Measurements from ENCODE around the gene MNX1.

MNX1 gene

DNA sequence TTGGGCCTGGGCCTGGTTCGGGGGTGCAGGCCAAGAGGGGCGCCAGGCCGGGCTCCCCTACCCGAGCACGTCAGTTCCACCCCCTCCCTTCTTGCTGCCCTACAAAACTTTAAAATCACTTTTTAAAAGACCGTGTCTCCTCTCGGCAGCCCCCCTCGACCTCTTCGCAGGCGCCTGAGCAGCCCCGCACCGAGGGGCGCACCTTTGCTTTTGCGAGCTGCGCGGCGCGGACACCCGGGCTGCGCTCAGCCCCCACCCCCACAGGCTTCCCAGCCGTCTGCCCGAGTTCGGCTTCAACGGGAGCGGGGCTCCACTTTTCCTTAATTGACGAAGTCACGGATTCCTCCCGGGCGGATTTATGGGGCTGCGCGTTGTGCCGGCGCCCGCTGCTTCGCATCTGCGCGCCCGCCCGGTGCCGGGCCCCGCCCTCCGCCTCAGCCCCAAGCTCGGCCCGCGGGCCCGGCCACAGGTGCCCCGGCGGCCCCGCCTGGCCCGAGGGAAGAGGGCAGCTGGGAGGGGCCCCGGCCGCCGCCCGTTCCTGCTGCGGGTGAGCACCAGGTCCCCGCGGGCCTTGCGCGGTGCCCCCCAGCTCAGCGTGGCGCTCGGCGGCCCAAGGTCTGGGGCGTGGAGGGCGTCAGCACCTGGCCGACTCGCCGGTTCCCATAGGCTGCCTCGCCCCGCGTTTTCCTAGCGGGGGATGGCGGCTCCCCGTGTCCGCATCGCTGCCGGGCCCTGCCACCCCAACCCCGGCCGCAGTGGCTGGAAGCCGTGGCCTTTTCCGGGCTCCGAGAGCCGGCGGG is 10.8 kb upstream of the MNX1 start:
- ChIA-PET CTCF (interaction anchor here (0.9 kb wide), 1 partner anchor 24 kb away, joined by 3 read pairs; no protein-coding TSS in a partner anchor), POLR2A (ENCODE audit: low non-redundant PET) (no interaction called here)
- no peak for DNase-seq (ENCODE audit: low spot score)
- TF ChIP-seq CTCF (conservative IDR thresholded peaks at IDR 0.05; ENCODE audit: low read depth), result no peak
- no peak overlapping the region for H3K27ac ChIP-seq

- POLR2A ChIA-PET (ENCODE audit: low non-redundant PET), result no interaction called here
- CTCF ChIA-PET, result no interaction called here
- H3K27ac ChIP-seq, result no peak overlapping the region
- DNase-seq (ENCODE audit: low spot score), result no peak
- TF ChIP-seq CTCF (conservative IDR thresholded peaks at IDR 0.05; ENCODE audit: low read depth), result no peak
These were observed 10.1 kb upstream of the MNX1 start for GRCh38 chr7:157020514-157021070.

- H3K27ac ChIP-seq, result no peak overlapping the region
- DNase-seq (ENCODE audit: low spot score), result no peak
- POLR2A ChIA-PET (ENCODE audit: low non-redundant PET), result no interaction called here
- no peak for TF ChIP-seq CTCF (conservative IDR thresholded peaks at IDR 0.05; ENCODE audit: low read depth)
- CTCF ChIA-PET, result interaction anchor here (0.8 kb wide), 1 partner anchor 111 kb away, joined by 3 read pairs; no protein-coding TSS in a partner anchor
These were observed 9.4 kb upstream of the MNX1 start for GRCh38 chr7:157019718-157020451.

GRCh38 chr7:157018997-157019608 is 8.6 kb upstream of the MNX1 start:
- TF ChIP-seq CTCF (conservative IDR thresholded peaks at IDR 0.05; ENCODE audit: low read depth), result no peak
- no peak overlapping the region for H3K27ac ChIP-seq
- no peak for DNase-seq (ENCODE audit: low spot score)
- ChIA-PET CTCF (interaction anchor here (0.8 kb wide), 1 partner anchor 112 kb away, joined by 3 read pairs; no protein-coding TSS in a partner anchor), POLR2A (ENCODE audit: low non-redundant PET) (no interaction called here)

DNA sequence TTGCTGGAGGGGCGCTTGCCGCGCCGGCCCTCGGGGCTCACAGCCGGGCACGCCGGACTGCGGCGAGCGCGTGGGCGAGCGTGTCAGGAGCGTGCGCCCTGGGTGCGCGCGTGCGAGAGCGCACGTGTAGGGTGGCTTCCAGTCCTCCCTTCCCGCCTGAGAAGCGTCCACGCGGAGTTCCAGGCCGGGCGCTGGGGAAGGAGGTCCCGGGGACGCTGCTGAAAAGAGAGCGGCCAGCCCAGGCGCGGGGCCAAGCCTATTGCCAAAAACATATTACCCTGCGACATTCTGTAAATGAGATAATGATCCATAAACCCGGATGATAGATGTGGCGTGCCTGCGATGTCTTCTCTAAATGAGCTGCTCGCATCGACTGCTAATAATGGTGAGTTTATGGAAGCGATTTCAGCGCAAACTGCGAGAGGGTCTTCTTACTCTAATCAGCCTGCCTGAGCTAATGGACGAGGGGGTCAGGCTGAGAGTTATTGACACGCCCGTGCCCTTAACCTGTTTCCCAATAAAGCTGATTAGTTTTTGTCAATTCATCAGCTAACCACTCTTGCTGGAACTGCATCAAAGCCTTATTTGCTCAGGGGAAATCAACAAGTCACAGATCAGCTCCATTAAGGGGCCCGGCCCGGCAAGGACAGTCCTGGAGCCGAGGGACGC is 8.0 kb upstream of the MNX1 start:
- no peak for TF ChIP-seq CTCF (conservative IDR thresholded peaks at IDR 0.05; ENCODE audit: low read depth)
- DNase-seq (ENCODE audit: low spot score), result no peak
- ChIA-PET POLR2A (ENCODE audit: low non-redundant PET) (no interaction called here), CTCF (no interaction called here)
- no peak overlapping the region for H3K27ac ChIP-seq
